Stimulated activated CD4-positive, alpha-beta T cell treated with anti-CD3 and anti-CD28 coated beads, Interleukin-12 subunit alpha, Interleukin-12 subunit beta, amount 100 ng/mL, for 4 hours (primary cell): Measurements from ENCODE around the gene ZNF181.
"Not testable (repeated sequence)": the region's sequence is repeated elsewhere in the genome, so short reads cannot be mapped to it uniquely, and the experiment has no call there.

Experiments used
- DNase-seq: peaks from one replicate; pipeline ENCODE4 v3.0.0-alpha.2; 2020

The ZNF181 gene

GRCh38 chr19:34733746-34734536 is at the start of gene ZNF181:
Gene ZNF181, plus strand, starts transcription at chr19:34734243. Its CDS starts 795 bp downstream, at chr19:34735038.
- peak; percentile 76 for DNase-seq

- not testable (repeated sequence) for DNase-seq
Observed at GRCh38 chr19:34685266-34685665, 48.8 kb upstream of the ZNF181 start.

DNA sequence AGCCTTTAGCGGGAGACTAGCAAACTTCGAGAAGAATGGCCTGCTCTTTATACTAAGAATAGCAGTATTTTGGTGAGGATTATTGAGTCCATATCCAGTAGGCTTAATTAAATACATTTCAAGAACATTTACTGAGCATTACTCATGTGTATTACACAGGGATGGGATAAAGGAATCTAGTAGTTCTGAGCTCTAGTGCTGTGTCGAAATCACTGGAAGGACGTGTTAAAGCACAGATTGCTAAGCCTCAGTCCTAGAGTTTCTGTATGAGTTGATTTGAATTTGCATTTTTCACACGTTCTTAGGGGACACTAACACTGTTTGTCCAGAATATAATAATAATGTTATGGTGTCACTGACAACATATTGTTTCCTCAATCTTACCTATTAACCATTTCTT is 47.6 kb upstream of the ZNF181 start:
- DNase-seq = no peak

DNA sequence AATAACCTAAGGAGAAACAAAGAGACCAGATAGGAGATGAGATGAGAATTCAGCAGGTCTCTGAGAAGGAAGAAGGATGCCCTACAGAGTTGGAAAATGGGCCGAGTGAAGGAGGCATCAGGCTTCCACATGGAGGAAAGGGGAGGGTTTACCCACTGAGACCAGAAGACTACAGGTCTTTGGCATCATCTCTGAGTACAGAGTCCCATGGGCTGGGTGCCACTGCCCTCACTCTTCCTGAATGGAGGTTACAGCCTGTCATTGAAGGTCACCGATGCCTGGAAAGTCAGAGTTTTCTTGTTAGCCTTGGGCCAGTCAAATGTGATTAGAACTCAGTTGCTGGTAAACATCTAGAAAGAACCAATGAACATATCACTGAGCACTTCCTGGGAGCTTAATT is 46.7 kb upstream of the ZNF181 start:
- no peak for DNase-seq

DNA sequence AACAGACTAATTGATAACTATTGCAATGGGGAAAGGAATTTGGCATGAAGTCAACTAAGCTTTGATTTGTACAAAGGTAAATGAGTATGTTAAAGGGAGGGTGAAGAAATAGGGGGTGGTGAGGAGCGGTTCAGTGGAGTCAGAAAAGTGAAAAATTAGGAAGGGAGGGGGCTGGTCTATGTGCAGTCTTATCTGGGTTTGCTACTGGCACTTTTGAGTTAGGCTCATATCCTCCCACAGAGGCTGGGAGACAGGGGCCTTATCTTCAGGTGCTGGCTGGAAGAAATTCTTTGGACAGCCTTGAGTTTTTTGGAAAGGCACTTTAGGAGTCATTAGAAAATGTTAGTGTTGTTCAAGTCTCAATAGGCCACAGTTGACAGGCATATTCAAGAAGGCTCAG is 45.5 kb upstream of the ZNF181 start:
- DNase-seq = no peak

DNA sequence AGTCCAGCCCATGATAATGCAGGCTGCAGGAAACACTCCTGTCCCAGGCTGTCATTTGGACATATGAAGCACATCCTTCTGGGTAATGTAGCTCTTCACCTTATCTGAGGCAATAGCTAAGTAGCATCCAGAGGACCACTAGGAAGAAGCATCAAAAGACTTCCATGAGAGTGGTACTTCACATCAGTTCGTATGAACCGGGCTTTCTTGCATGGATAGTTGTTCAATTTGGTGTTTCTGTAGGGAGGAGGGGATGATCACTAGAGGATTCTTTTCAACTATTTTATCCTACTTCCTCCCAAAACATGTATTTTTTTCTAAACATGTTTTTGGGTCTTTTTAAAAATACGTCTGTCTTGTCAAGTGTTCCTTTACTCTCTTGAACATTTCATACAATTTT is 43.7 kb upstream of the ZNF181 start:
- DNase-seq = no peak

GRCh38 chr19:34692549-34692948 is 41.5 kb upstream of the ZNF181 start:
- DNase-seq = no peak

DNA sequence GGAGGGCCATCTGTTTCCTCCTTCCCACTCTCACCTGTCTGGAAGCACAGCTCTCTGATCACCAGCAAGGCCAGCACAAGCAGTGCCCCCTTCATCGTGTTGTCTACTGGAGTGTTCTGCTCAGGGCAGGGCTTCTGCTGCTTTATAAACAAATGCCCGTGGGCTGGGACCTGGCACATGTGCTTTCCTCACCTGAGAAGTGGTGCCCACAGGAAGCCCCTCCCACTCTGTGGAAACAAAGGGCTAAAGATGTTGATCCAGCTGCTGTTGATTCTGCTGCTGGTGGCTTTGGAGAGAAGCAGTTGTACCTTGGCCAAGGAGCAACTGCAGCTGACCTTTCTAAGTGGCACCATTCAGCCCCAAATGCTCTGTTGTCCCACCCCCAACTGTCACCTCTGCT is 26.4 kb upstream of the ZNF181 start:
- no peak for DNase-seq

DNA sequence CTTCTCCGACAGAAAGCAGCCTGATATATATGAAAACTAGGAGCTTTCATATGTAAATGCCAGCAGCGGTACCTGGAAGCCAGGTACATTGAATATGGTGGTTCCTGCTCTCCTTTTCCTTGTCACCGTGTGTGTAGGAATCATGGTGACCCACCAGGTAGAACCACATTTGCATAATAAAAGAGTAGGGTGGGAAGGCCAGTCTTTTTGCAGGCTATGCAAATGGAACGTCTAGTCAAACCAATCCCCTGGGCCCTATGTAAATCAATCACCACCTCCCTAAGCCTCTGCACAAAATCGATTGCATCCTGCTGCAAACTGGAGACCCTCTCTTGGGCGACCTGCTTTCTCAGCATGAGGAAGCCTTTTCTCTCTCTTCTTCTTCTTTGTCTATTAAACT is 22.2 kb upstream of the ZNF181 start:
- no peak for DNase-seq

DNA sequence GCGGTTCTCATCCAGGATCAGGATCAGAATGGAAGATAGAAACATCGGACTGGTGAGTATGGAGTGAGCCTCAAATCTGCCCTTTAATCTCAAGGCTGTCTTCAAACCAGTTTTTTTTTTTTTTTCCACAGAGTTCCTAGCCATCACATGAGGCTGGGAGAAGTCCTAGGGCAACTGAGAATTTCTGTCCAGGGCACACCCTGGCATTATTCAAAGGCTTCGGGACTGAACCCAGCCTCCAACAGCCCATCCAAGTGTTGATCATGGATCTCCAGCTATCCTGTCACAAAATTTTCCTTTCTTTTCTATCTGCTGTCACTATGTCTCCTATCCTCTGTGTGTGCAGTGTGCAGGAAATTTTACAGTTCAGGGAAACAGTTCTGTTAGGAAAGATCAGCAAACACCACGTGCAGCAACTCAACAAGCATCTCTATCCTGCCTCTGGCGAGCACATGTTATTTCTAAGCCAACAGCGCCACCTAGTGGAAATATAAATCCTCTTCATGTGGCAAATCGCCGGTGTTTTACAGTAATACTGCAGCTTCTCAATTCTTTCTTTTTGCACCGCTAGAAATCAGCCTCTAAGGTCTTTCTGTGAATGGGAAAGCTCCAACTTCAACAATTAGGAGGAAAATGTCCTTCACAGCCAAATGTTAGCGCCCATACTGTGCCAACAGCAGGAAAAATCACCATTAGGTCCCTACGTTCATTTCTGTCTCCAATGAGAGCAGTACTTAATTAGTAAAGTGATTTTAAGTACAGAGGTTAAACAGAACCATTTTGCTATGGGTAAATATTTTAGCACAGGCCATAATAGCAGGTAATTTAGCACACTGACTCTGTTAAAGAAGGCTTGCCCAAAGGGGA is 21.4 kb upstream of the ZNF181 start:
- no peak for DNase-seq

- no peak for DNase-seq
Observed at GRCh38 chr19:34713262-34713637, 20.8 kb upstream of the ZNF181 start.

DNA sequence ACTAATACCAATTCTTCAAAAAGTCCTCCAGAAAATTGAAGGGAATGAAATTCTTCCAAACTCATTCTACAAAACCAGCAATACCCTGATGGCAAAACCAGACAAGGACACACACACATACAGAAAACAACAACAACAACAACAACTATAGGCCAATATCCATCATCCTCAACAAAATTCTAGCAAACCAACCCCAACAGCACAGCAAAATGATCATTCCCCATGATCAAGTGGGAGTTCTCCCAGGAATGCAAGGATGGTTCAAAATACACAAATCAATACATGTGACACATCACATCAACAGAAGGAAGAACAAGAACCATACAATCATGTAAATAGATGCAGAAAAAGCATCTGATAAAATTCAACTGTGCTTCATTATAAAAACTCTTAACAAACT is 18.7 kb upstream of the ZNF181 start:
- no peak for DNase-seq

- DNase-seq = no peak
Observed at GRCh38 chr19:34722353-34722752, 11.7 kb upstream of the ZNF181 start.

DNA sequence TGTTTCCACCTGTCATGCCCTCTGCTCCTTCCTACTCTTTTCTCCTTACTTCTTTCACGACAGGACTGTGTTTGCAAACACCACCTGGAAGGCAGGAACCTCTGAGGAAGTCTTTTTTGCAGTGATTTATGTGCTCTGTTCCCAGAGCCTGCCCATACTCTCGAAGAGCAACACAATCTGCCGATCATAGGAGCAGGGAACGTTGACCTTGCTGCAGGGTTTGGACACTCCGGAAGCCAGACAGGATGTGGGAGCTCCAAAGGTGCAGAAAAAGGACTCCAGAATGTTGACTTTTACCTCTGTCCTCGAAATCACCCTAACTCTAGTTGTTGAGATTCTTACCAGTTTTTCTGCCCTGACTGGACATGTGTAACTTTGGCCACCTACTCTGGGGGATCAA is 8.6 kb upstream of the ZNF181 start:
- DNase-seq = no peak

- DNase-seq = no peak
Observed at GRCh38 chr19:34731019-34731829, 2.8 kb upstream of the ZNF181 start.

DNA sequence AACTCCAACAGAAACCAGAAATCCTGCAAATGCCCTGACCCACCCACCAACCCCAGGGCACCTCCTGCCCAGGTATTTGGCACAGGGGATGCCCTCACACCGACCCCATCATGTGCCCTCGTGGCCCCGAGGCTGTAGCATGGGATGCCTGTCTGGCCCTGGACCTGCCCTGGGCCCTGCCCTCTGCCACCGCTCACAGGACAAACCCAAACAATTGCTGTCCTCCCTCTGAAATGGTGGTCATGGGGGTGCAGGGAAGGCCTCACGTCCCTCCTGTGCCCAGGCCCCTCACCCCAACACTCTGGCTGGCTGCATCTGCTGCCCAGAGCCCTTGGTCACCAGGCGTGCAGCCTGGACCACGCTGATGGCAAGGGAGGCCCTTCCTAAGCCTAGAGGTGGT is 2.1 kb upstream of the ZNF181 start:
- no peak for DNase-seq

DNA sequence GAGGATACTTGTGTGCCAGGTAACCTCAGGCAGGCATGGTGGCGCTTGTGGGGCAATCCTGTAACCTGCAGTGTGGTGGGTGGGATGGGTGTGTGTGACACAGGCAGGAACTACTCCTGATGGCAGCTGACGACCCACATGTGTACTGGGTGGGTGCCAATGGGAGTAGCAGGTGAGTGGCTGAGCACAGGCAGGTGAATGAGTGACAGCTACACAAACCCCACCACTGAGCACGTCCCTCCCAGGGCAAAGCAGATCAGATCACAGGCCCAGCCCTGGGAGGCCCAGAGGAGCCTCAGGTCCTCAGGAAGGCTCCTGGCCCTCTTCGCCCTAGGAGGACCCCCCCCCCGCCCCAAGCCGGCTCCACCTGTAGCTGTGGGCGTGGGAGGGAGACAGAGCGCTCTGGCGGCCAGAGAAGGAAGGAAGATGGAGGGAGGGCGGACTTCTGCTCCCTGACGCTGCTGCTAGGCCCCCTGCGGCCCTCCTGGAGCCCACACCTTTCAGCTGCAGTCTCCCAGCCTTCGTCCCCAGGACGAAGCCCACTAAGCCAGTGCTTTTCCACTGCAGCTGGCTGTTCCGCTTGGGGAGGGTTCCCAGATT is 1.3 kb upstream of the ZNF181 start:
- DNase-seq = no peak

DNA sequence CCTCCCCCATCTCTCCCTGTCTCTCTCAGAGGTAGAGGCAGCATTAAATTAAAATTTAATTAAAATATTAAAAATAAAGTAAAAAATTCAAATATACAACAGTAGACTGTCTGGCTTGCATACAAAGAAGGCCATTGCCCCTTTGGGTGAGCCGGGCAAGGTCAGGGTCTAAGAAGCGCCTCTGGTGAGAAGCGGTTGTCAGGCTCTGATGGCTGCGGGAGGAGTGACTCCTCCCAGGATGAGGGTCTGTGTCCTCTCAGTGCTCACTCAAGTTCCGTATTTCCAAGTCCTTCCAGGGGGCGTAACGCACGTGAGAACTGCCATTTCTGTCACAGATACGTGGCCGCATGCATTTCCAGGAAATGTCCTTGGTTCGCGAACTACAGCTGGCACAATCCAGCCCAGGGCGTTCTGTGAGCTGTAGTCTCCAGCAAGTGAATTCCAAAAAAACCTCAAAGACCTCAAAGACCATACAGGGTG is 737 bp upstream of the ZNF181 start:
- DNase-seq = no peak

DNA sequence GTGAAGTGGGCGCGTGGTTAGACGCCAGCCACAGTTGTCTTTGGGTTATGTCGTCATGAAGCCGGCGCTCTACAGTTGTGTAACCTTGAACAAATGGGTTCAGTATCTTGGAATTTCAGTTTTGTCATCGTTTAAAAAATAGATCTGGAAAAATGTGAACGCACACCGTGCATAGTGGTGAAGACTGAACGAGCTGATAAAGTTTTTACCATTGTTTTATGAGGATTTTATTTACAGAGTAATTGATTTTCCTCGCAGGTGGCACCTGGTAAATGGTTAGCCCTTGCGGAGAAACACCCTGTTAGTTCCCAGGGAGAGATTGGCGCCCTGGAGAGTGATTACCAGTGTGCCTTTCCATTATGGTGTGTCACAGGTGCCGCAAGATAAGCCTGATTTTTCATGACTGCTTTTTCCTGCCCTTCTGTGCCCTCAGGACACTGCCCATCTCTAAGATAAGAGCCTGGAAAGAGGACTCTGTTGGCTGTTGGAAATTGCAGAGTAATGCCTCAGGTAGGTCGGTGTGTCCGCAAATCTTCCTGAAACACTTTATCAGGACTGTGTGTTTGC is 577 bp downstream of the ZNF181 start:
- DNase-seq = no peak

- DNase-seq = no peak
Observed at GRCh38 chr19:34744896-34745690, 11.1 kb downstream of the ZNF181 start.

- no peak for DNase-seq
Observed at GRCh38 chr19:34757441-34757840, 23.4 kb downstream of the ZNF181 start.
